Measurements from ENCODE around the gene TNIK. TPM values are rescaled to one million over a fixed set of nuclear protein-coding genes. Genes with fewer than 3 reads are reported as not detected.

TNIK gene
- total and polyA plus RNA-seq, 2 experiments from 2014 or later = 7.4 to 13.8 TPM

GRCh38 chr3:171380711-171381425 is 79.3 kb downstream of the TNIK start:
- peaks cover 49% of the 10 kb centered on the region for H3K79me2 ChIP-seq
- 42% methylated on average over 3 of the region's 3 CpGs for WGBS (ENCODE audit: low lambda C conversion rate, missing lambda C conversion rate)
- no peak overlapping the region for H3K4me2 ChIP-seq
- no peaks in the 10 kb centered on the region for H4K20me1 ChIP-seq (ENCODE audit: insufficient read depth, poor library complexity, severe bottlenecking)
- H3K36me3 ChIP-seq (replicated peaks; ENCODE audit: insufficient read depth, low read depth) = no peaks in the 10 kb centered on the region
- no peaks in the 10 kb centered on the region for H3K27me3 ChIP-seq
- peaks cover 10% of the 10 kb centered on the region for H3K4me1 ChIP-seq (ENCODE audit: insufficient read depth)
- TF ChIP-seq EZH2phosphoT487 (IDR thresholded peaks at IDR 0.05; ENCODE audit: low read depth, severe bottlenecking, unreplicated experiment) (no peak), EZH2 (IDR thresholded peaks at IDR 0.05; ENCODE audit: borderline replicate concordance) (no peak)
- TF ChIP-seq, protein P1, sequence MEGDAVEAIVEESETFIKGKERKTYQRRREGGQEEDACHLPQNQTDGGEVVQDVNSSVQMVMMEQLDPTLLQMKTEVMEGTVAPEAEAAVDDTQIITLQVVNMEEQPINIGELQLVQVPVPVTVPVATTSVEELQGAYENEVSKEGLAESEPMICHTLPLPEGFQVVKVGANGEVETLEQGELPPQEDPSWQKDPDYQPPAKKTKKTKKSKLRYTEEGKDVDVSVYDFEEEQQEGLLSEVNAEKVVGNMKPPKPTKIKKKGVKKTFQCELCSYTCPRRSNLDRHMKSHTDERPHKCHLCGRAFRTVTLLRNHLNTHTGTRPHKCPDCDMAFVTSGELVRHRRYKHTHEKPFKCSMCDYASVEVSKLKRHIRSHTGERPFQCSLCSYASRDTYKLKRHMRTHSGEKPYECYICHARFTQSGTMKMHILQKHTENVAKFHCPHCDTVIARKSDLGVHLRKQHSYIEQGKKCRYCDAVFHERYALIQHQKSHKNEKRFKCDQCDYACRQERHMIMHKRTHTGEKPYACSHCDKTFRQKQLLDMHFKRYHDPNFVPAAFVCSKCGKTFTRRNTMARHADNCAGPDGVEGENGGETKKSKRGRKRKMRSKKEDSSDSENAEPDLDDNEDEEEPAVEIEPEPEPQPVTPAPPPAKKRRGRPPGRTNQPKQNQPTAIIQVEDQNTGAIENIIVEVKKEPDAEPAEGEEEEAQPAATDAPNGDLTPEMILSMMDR (IDR thresholded peaks at IDR 0.05; ENCODE audit: poor library complexity) = no peak
- H3K9me3 ChIP-seq (ENCODE audit: low read depth) = no peaks in the 10 kb centered on the region
- H3K4me3 ChIP-seq = no peak overlapping the region
- H2AFZ ChIP-seq = no peak overlapping the region
- no peaks in the 10 kb centered on the region for H3K9me2 ChIP-seq (replicated peaks; ENCODE audit: insufficient read depth)
- H3K27ac ChIP-seq = no peak overlapping the region
- no peak for DNase-seq (ENCODE audit: low spot score)

DNA sequence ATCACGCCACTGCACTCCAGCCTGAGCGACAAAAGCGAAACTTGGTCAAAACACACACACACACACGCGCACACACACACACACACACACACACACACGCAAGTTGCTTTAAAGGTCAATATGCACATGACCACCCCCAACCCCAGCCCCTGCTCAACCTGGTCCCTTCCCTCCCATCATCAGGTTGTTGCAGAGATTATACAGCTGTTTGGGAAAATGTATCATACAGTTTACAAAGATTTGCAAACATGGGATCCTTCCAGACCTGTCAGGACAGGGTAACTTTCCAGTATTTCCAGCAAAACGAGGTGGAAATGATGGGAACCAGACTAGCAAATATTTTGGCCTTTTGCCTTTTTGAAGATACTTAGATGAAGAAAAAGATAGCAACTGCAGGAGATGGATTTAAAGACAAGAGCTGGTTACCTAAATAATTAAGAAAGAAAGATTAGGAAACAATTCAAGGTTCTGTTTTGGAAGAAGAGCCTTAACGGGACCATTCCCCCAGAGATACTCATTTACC is 80.2 kb downstream of the TNIK start:
- 82% methylated on average over 6 of the region's 8 CpGs for WGBS (ENCODE audit: low lambda C conversion rate, missing lambda C conversion rate)
- H3K9me2 ChIP-seq (replicated peaks; ENCODE audit: insufficient read depth) = no peaks in the 10 kb centered on the region
- H3K27me3 ChIP-seq = no peaks in the 10 kb centered on the region
- H3K4me1 ChIP-seq (ENCODE audit: insufficient read depth) = peaks cover 18% of the 10 kb centered on the region
- TF ChIP-seq, protein P1 (IDR thresholded peaks at IDR 0.05; ENCODE audit: poor library complexity) = no peak
- TF ChIP-seq EZH2 (IDR thresholded peaks at IDR 0.05; ENCODE audit: borderline replicate concordance) = no peak
- TF ChIP-seq EZH2phosphoT487 (IDR thresholded peaks at IDR 0.05; ENCODE audit: low read depth, severe bottlenecking, unreplicated experiment) = no peak
- H3K4me3 ChIP-seq = no peak overlapping the region
- no peaks in the 10 kb centered on the region for H3K9me3 ChIP-seq (ENCODE audit: low read depth)
- H3K4me2 ChIP-seq = no peak overlapping the region
- no peak overlapping the region for H2AFZ ChIP-seq
- H3K79me2 ChIP-seq = peaks cover 41% of the 10 kb centered on the region
- no peak for DNase-seq (ENCODE audit: low spot score)
- H3K27ac ChIP-seq = no peak overlapping the region
- no peaks in the 10 kb centered on the region for H3K36me3 ChIP-seq (replicated peaks; ENCODE audit: insufficient read depth, low read depth)
- H4K20me1 ChIP-seq (ENCODE audit: insufficient read depth, poor library complexity, severe bottlenecking) = no peaks in the 10 kb centered on the region

DNA sequence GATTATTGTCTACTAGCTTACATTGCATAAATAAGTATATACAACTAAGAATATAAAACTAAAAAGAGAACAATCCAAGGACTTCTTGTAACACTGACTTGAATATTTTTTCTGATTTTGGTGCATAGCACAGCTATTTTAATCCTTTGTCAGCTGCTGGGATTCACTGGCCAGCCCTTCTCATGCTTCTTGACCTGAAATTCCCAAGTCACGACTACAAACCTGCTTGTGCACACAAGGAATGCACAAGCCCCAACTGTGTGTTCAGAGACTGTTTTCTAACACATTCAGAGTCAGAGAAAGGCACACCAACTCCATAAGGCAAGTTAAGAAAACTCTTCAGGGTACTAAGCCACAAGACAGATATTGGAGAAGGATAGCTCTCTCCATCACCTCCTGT is 80.9 kb downstream of the TNIK start:
- 67% methylated on average over 1 of the region's 1 CpG for WGBS (ENCODE audit: low lambda C conversion rate, missing lambda C conversion rate)
- H2AFZ ChIP-seq = no peak overlapping the region
- no peak overlapping the region for H3K4me2 ChIP-seq

More for the DNA sequence above, 80.9 kb downstream of the TNIK start:
- no peaks in the 10 kb centered on the region for H3K9me2 ChIP-seq (replicated peaks; ENCODE audit: insufficient read depth)
- H3K36me3 ChIP-seq (replicated peaks; ENCODE audit: insufficient read depth, low read depth) = no peaks in the 10 kb centered on the region
- H3K9me3 ChIP-seq (ENCODE audit: low read depth) = no peaks in the 10 kb centered on the region
- H4K20me1 ChIP-seq (ENCODE audit: insufficient read depth, poor library complexity, severe bottlenecking) = no peaks in the 10 kb centered on the region
- H3K4me1 ChIP-seq (ENCODE audit: insufficient read depth) = peaks cover 18% of the 10 kb centered on the region
- no peak overlapping the region for H3K4me3 ChIP-seq
- TF ChIP-seq EZH2 (IDR thresholded peaks at IDR 0.05; ENCODE audit: borderline replicate concordance) (no peak), EZH2phosphoT487 (IDR thresholded peaks at IDR 0.05; ENCODE audit: low read depth, severe bottlenecking, unreplicated experiment) (no peak)
- TF ChIP-seq, protein P1 (IDR thresholded peaks at IDR 0.05; ENCODE audit: poor library complexity) = no peak
- DNase-seq (ENCODE audit: low spot score) = no peak
- peaks cover 36% of the 10 kb centered on the region for H3K79me2 ChIP-seq
- H3K27me3 ChIP-seq = no peaks in the 10 kb centered on the region
- no peak overlapping the region for H3K27ac ChIP-seq

Data from hepatocyte (in vitro differentiated cells).